ENCODE data around the gene FBLN1. TPM values are rescaled to one million over a fixed set of nuclear protein-coding genes. Genes with fewer than 3 reads are reported as not detected.

Gene FBLN1
- total RNA-seq, 1 experiment from 2014 or later, result 23.4 TPM

- Histone ChIP-seq H3K36me3 (ENCODE audit: control insufficient read depth in 1 of 2, insufficient read depth in 2 of 2, low read length in 2 of 2) (no peaks in the 10 kb centered on the region), H4K20me1 (ENCODE audit: insufficient read depth) (no peaks in the 10 kb centered on the region), H3K79me2 (ENCODE audit: insufficient read depth, low read length) (no peaks in the 10 kb centered on the region), H3K4me1 (ENCODE audit: control insufficient read depth in 1 of 2, insufficient read depth in 2 of 2, low read length in 2 of 2) (peaks cover 10 to 26% of the 10 kb centered on the region in 2 experiments), H3K9ac (ENCODE audit: low read length) (no peak overlapping the region), H3K9me3 (ENCODE audit: control insufficient read depth in 1 of 2, insufficient read depth in 1 of 2, low read depth in 1 of 2, low read length in 2 of 2) (no peaks in the 10 kb centered on the region), H3K27ac (ENCODE audit: low read depth, low read length) (no peak overlapping the region), H3K9me2 (ENCODE audit: insufficient read depth) (no peaks in the 10 kb centered on the region), H3K27me3 (ENCODE audit: insufficient read depth, low read length) (no peaks in the 10 kb centered on the region), H3K4me3 (replicated peaks in 1 of 2; ENCODE audit: low read depth in 1 of 2, low read length in 2 of 2) (no peak overlapping the region), H2AFZ (ENCODE audit: low read depth, low read length, poor library complexity, severe bottlenecking) (no peak overlapping the region), H3K4me2 (ENCODE audit: low read length) (no peak overlapping the region)
- CTCF ChIA-PET, result no interaction called here
- RAD21 ChIA-PET (ENCODE audit: low non-redundant PET in 1 of 2, low total read pairs in 2 of 2, uncharacterized antibody in 2 of 2, unreplicated experiment in 2 of 2), result no interaction called here
- POLR2A ChIA-PET, result no interaction called here
- no TSS peak for BruUV-seq (replicated peaks)
- TF ChIP-seq FOSL1 (IDR thresholded peaks at IDR 0.05; ENCODE audit: low read depth), result no peak
- TF ChIP-seq ELF1 (IDR thresholded peaks at IDR 0.05; ENCODE audit: borderline replicate concordance, low read depth), result no peak
- no peak for TF ChIP-seq ZFX (IDR thresholded peaks at IDR 0.05)
- TF ChIP-seq SIN3A (IDR thresholded peaks at IDR 0.05; ENCODE audit: low read depth), result no peak
- no peak for TF ChIP-seq REST (IDR thresholded peaks at IDR 0.05; ENCODE audit: low read depth)
- TF ChIP-seq EZH2phosphoT487 (IDR thresholded peaks at IDR 0.05; ENCODE audit: borderline replicate concordance), result no peak
- no peak for TF ChIP-seq CBX3 (IDR thresholded peaks at IDR 0.05; ENCODE audit: low read depth)
- no peak for TF ChIP-seq CEBPB (IDR thresholded peaks at IDR 0.05; ENCODE audit: low read depth)
- no peak for TF ChIP-seq POLR2A (IDR thresholded peaks at IDR 0.05; ENCODE audit: borderline replicate concordance, extremely low read depth, insufficient read depth, insufficient read length)
- TF ChIP-seq SP1 (IDR thresholded peaks at IDR 0.05; ENCODE audit: low read depth), result no peak
- no peak for TF ChIP-seq JUND (IDR thresholded peaks at IDR 0.05)
- TF ChIP-seq YY1 (IDR thresholded peaks at IDR 0.05; ENCODE audit: extremely low read depth, insufficient replicate concordance, low read depth, low read length), result no peak
- no peak for TF ChIP-seq RAD21 (IDR thresholded peaks at IDR 0.05; ENCODE audit: low read depth)
- no peak for TF ChIP-seq SRF (IDR thresholded peaks at IDR 0.05; ENCODE audit: low read depth)
- no peak for TF ChIP-seq EGR1 (IDR thresholded peaks at IDR 0.05; ENCODE audit: low read depth)
- TF ChIP-seq POLR2AphosphoS5 (IDR thresholded peaks at IDR 0.05; ENCODE audit: low read depth, low read length), result no peak
- no peak for TF ChIP-seq ZBTB33 (IDR thresholded peaks at IDR 0.05; ENCODE audit: extremely low read depth, insufficient replicate concordance, low read length)
- intact Hi-C loops (cut with micrococcal nuclease), result no loop called here
- DNase-seq (ENCODE audit: low read depth, low spot score) (no peak), ATAC-seq (no peak)
Measured at GRCh38 chr22:45612451-45612901, 109.8 kb downstream of the FBLN1 start.

Data from HCT116 (cell line).